T follicular helper cell (primary cell): ENCODE measurements around the gene APBB2.
A peak's percentile ranks its signal among the peaks of the same experiment; 100 is the strongest.
"Not testable (repeated sequence)": the region's sequence is repeated elsewhere in the genome, so short reads cannot be mapped to it uniquely, and the experiment has no call there.

ENCODE experiments used
- DNase-seq: peaks from one replicate; pipeline ENCODE4 v3.0.0-alpha.2; 2020; ENCODE audit warnings: low read depth

APBB2 gene

DNA sequence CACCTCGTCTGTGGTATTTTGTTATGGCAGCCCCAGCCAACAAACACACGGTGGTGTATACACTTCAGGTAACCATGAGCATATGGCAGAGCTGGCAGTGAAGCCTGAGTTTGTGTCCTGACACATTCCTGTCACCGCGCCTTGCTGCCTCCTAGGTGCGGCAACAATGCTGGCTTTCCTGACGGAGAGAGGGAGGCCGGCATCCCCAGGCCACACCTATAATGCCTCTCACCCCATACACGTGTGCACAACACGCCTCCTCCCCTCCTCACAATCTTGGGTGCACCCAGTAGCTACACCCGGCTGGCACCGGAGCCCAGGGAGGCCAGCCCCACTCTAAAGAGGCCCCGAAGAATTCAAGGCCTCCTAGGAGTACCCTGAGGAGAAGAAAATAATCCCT, 306.0 kb downstream of the APBB2 start:
- DNase-seq, result no peak

DNA sequence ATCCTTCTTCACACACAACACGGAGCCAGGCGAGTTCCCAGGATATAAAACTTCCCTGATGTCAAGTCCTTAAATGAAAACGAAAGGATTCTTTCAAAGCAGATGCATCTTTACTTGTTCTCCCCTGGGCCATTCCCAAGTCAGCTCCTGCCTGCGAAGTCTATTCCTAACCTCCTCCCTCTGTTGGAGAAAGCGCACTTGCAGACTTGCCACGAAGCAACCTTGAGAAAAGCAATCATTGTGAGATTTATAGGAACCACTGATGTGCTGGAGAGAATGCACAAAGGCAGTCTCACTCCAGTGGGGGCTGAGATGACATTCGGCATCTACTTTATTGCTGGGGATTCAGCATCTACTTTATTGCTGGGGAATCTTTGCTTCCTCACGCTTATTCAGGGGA, 308.9 kb downstream of the APBB2 start:
- no peak for DNase-seq

DNA sequence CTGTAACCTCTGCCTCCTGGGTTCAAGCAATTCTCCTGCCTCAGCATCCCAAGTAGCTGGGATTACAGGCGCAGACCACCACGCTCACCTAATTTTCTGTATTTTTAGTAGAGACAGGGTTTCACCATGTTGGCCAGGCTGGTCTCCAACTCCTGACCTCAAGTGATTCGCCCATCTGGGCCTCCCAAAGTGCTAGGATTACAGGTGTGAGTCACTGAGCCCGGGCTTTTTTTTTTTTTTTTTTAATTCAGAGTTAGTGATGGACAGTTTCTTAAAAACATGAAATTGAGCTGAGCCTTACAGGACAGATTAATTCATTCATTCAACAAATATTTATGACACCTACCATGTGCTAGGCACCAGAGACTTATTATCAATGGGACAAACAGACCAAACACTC, 313.8 kb downstream of the APBB2 start:
- not testable (repeated sequence) for DNase-seq

DNA sequence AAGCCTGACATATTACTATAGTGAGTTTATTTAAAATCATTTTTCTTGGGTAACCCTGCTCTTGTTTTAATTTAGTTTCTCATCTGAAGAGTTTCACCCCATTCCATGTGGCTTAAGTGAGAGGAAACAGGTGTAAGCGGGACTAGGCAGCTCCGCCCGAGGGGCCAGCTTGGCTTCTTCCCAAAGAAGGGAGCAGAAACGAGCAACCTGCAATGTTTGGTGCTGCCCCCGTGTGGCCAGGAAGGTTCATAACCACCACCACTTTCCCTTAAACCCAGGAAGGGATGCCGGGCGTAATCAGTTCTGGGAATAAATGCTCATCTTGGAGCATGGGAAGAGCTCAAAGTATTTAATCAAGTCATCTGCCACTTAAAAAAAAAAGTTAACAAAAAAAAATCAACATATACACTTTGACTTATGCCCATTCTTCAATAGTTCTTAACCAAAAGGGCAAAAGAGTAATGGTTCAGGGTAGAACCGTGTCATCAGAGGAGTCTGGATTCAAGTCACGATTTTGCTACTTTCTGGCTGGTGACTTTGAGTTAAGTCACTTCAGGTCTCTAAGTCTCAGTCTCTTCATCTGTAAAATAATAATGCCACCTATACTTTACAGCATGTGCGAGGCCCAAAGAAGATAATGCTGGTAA, 316.7 kb downstream of the APBB2 start:
- DNase-seq, result peak; percentile 27

DNA sequence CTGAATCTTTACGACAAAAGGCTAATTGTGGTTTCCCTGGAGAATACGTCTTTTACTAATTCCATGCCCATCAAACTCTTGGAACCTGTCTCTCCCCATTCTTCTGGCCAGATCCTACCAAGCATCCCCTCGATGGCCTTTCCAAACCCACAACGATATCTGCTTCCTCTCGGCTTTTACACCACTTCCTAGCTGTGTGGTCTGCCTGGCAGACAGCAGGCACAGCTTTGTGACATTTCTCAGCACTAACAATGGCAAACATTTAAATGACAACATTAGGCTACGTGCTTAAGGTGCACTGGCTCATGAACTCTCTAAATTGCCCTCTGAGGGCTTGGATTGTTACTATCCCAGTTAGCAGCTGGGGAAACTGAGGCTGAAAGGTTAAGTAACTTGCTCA, 323.6 kb downstream of the APBB2 start:
- DNase-seq, result no peak

DNA sequence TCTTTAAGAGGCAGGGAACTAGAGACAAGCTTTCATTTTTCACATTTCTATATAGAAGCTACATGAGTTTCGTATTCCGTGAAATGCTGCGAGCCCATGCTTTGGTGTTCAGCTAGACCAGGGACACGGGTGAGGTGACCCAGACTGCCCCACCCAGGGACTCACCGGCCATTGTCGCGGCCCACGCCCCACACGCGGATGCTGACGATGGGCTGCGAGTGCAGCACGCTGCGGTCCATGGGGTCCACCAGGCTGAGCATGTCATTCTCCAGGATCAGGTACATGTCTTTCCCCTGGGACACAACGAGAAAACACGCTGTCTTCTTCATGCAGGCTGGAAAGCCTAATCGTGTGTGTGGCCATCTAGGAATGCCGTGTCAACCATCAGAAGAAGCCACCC, 324.1 kb downstream of the APBB2 start:
- DNase-seq, result no peak

DNA sequence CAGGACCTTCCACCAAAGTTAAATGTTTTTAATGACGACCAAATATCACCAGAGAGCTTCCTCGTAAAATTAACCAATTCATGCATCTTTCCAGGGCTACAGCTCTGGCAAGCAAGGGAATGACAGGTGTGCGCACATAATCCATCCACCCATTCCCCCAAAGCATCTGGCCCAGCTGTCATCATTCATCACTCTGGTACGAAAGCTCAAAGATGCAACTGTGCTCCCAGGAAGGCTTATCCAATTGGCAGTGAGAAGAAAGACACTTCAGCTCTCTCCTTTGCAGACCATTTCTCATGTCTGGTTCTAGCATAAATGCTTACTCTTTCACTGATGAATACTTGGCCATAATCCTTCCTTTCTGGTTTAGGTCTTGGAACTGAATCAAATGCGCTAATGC, 325.4 kb downstream of the APBB2 start:
- DNase-seq, result no peak

DNA sequence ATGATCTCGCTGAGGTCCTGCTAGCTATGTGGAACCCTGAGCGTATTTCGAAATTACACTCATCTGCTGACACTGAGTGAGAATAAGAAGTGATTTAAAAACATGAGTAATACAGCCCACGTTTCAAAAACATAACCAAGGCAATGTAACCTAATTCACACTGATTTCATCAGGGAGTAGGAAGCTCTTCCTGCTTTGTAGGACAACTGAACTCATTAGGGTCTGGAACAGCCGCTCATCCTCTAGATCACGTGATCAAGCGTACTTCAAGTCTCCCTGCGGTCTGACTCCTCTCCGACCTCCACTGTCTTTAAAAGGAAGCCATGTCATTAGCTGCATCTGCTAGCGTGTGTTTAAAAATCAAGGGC, 326.6 kb downstream of the APBB2 start:
- no peak for DNase-seq

DNA sequence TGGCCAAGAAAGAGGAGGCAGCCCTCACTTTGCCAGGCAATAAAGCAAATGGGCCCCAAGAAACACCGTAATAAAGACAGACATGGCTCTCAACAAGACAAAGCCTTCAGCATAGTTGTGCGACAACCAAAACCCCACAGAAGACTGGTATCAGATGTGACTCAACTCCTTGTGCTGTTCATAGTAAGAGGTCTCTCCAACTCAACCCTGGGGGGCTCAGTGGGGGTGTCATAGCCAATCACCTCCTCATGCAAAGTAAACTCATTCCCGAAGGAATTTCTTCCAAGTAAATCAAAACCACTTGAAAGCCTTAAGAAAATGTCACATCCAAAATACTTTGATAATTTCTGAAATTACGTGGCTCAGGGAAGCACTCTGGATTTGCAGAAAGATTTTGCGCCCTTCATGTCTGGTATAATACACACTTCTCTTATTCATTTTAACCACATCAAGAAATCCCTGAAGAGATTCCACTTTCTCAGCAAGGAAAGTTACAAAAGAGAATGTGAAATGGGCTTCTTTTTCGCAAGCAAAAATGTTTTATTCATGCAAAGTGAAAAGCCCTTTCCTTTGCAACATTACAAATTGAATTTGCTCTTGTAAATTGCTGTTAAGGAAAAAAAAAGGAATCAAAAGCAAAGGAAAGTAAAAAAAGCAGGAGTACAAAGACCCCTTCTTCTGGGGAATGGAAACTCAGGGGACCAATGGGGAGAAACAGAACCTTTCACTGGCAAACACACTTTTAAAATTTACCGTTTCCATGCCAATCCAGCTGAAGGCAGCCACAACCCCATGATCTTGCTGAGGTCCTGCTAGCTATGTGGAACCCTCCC, 327.2 kb downstream of the APBB2 start:
- DNase-seq, result no peak

DNA sequence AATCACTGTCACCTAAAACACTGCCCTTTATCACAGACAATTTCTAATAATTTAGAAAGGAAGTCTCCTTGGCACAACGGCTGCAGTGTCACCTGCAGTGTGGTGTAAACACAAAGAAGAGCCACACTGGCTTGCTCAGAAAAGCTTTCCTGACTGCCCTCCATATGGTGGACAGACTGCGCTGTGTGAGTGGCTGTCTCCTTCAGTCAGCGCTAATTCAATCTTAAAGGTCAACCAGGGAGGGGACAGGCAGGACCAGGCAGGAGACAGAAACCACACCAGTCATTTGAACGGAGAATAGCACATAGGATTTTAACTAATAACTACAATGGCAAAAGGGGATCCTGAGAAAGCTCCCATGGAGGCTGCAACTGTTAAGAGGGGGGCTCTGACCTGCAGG, 332.5 kb downstream of the APBB2 start:
- DNase-seq, result no peak

DNA sequence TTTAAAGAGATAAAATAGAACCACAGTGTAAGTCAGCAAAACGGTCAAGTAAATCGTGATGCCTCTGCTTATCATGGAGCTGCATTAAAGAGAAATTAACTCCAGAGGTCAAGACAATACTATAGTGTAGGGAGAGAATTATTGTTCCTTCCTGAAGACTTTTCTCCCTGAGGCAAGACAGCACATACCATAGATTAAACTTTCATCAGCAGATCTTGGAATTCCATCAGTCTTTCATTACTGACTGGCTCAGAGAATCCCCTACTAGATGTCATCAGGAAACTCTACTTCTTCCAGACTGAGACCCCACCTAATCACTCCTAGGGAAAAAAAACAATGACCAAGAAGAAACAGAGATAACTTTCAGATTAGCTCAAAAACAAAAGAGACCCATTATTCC, 333.2 kb downstream of the APBB2 start:
- DNase-seq, result no peak

DNA sequence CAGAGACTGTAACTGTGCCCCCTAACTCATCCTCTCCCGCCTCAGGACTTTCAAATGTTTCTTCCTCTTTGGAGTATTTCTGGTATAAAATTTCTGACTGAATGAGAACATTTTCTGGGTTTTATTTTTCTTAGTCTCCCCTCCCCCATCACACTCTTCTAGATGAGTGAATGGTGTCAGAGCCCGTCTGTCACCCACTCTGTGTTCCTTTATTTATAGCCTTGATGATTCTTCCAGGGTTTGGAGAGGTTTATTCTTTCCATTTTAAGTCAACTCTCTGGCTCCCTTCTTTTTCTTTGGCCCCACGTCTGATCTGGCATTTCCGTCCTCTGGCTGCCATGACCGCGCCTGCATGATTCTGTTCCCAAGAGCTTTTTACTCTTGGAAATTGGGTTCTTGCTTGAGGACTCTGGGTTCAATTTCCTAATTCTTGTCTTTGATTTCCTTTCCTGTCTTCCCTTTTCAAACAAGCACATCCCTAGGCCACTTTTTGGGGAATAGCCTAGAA, 335.7 kb downstream of the APBB2 start:
- DNase-seq, result no peak

DNA sequence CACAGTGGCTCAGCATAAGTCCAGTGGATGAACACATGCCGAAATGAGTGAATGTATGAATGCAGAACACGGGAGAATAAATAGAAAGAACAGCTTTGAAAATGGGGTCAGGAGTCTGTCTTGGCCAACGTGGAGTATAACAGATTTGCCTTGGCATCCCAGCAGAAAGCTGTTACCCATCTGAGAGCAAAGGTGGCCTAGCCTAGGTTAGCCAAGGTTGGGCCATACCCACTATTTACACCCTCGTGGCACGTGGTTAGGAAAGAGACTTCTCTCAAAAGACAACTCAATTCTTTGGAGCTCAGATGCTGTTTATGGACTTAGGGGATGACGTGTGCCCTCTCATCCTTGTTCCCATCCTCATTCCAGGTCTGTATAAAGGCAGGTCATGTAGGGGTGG, 337.3 kb downstream of the APBB2 start:
- no peak for DNase-seq

DNA sequence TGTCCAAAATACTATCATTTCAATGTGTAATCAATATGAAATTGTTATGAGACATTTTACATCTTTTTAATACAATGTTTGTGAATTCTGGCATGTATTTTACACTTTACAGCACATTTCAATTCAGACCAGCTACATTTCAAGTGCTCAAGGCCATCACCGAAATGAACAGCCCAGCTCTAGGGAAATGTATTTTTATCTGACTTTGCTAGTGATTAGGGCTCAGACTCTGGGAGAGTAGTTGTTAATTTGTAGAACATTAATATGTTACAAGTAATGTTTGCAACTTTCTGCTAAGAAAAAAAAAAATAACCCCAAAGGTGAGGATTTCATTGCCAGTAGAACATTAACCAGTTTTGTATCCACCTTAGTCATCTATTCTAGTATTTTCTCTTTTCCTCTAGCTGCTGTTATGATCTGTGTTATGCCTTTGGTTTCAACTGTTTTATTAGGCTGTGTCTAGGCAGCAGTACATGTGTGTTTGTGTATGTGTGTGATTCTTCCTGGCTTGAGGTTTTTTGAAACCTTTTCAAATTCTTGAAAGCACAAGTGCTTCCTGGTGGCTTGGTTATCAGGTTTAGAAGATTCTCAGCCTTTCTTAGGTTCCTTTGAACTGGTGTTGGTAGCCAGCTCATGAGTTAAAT, 338.7 kb downstream of the APBB2 start:
- no peak for DNase-seq

DNA sequence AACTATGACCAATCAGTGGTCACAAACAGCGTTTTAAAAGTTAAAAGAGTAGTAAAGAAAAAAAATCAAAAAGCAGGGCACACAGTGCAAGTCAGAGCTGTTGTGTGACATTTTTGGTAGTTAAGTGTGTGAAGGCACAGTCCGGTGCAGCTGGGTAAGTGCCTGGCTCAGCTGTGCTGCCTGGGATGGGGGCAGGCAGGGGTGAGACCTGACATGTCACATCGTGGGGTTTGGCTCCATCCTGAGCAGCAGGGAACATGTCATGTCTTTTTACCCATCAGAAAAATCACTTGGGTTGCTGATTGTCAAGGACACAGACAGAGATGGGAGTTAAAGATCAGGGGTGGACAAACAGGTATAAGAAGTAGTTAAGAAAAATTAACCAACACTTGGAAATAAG, 339.4 kb downstream of the APBB2 start:
- no peak for DNase-seq

DNA sequence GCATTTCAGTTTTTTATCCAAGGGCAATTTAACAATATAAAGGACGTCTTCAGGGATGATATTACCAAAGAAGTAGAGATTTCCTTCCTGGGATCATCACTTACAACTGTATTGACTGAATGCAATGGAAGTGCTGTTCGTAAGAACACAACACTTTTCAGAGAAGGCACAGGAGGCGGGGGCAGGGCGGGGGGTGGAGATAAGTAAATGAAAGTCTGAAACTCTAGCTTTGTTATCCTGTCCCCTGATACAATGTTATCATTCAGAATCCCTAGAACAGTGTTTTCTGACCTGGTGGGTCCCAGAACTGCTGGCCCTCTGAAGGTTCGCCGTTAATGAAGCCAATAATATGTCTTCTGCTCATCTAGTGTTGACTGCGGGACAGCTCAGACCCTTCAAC, 340.0 kb downstream of the APBB2 start:
- no peak for DNase-seq

DNA sequence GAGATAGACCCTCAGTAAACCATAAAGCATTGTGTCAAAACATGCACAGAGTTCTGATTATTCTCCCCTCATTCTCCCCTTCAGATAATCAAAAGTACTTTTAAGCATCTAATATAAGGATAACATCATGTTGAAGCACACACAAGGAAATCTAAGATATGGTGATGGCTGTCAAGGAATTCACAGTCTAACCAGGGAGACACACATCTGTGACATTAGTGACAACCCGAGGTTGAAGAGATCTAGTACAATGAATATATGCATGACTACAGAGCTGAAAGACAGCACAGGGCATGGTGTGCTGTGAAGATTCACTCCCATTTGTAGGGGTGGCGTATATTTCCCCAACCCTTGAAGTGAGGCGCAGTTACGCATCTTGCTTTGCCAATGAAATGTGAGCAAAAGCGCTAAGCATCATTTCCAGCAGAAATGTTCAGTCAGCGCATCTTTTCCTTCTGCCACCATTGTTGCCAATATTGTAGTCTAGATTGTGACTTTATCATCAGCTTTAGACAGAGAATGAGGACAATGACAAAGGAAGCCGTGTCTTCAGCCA, 342.6 kb downstream of the APBB2 start:
- DNase-seq, result no peak

DNA sequence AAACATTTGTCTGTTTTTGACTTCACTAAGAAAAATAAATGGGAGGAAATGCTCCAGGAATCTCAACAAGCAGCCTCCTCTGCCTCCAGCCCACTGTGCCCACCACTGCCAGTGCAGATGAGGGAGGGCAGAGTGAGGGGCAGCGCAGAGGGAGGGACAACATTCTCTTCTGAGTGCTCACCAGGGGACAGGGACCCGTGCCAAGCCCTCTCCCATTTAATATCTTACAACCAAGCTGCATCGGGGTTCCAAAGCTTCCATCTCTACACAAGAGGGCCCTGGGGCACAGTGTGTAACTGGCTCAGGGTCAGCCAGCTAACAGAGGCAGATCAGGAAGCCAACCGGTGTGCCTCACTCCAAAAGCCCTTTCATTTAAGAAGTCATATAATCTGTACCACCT, 344.2 kb downstream of the APBB2 start:
- DNase-seq, result no peak

DNA sequence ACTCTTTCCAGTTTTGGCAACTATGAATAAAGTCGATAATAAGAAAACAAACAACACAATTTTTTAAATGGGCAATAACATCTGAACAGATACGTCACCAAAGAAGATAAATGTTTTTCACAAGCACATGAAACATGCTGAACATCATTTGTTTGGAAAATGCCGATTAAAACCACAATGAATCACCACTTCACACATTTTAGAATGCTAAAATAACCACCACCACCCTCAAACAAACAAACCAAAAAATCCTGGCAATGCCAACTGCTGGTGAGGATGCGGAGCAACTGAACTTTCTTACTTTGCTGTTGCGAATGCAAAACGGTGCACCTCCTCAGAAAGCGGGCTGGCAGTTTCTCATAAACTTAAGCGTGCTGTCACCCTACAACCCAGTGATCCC, 348.6 kb downstream of the APBB2 start:
- no peak for DNase-seq

DNA sequence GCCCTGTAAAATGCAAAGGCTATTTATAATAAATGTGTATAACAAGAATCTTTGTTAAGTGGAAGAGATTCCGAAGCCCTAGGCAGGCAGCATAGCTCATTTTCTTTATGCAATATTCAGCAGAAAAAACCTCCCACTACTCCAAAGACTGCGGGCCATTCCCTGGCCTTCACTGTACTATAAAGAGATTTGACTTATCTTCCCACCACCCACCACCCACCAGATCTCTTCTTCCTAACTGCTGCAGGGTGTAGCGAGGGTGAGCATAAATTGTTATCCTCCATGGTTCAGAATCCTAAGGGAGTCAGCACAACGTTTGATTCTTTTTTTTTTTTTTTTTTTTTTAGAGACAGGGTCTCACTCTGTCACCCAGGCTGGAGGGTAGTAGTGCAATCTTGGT, 349.8 kb downstream of the APBB2 start:
- DNase-seq, result no peak

DNA sequence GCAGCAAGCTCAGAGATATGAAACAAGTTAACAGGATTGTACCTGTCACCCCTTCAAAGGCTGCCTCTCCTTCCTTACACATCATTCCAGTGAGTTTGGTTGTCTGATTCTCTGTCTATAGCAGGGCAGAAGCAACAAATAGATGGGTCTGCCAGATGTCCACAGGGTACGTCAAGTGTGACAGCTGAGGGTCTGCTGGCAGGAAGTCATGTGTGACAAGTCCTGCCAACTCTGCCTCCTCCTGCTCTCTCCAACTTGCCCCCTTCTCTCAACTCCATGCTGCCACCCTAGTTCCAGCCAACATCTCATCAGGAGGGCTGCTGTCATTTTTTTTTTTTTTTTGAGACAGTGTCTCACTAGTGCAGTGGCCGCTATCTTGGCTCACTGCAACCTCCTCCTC, 355.4 kb downstream of the APBB2 start:
- DNase-seq, result no peak

DNA sequence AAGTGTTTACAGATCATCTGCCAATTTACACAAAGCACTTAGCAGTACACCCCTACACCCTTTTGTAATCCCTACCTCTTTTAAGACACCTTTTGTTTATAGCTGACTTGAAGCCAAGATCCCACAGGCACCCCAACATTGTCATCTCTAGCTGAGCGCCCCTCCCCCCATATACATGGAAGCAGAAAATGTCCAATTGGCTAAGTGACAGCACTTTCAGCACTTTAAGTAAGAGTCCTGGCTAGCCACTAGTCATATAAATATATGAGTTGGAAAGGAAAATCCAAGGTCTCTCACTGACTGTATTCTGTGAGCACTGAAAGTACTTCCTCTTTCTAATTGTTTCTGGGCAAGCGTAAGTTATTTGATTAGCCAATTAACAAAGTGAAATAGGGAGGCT, 356.4 kb downstream of the APBB2 start:
- no peak for DNase-seq

DNA sequence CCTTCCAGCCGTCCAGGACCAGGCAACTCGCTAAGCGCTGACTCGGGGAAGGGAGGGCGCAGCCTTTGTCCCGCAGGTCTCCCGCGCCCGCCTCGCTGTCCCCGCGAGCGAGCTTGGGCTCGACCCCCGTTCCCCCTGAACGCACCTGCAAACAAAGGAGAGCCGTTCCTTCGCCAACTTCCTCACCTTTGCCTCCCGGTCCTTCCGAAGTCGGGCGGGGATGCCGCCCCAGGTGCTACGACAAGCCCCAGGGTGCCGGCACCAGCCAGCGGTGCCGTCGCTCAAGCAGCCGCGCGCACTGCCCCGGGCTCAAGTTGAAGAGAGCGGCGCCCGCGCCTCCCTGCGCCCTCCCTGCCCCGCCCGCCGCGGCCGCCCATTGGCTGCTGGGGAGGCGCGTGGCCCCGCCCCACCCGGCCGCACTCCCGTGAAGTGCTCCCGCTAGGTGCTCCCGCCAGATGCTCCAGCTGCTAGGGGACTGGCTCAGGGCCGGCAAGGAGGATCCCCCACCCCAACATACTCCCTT, 357.4 kb downstream of the APBB2 start:
- DNase-seq, result no peak
